Hematopoietic multipotent progenitor cell treated with erythropoietin and hydrocortisone succinate and interleukin-3 and kit ligand, for 17 days (in vitro differentiated cells): ENCODE measurements around the gene KLHL29.

Experiments
- DNase-seq: peaks from one replicate; pipeline ENCODE4 v3.0.0-alpha.2; 2015; ENCODE audit warnings: low spot score

Gene KLHL29

DNA sequence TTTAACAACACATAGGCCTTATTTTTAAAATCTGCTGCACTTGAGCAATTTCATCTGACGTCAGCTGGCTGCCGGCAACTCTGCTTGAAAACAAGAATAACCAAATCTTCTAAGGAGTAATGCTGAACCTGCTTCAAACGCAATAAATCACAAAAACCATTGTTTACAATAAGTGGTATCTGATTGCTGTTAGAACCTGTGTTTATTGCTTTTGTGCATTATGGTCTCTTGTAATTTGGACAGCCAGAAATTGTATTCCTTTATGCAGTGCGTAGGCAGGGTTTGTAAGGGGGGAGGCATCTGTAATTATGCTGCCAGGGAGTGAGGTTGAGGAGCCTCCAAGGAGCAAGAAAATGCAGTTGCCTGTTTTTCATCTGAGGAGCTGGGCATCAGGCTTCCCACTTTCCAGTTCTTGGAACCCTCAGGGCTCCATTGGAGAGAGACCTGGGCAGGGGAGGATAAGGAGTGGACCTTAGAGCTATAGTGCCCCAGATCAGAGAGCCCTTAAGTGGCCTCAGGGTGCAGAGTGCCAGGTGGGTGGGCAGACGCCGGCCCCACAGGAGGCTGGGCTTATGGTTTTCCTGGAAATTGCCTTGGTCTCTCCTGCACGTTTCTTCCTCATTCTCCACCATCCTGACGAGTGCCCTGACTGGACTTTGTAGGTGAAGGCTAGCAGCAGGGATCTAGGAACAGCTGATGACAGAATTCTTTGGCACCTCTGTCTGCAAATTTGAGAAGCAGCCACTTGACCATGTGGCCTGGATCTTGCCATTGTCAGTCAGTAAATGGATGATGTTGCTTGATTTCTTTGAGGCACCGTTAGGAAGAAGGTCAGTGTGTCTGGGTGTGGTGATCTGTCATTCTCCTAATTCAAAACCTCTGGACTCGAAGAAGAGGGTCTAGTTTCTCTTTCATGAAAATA, 129.2 kb downstream of the KLHL29 start:
- no peak for DNase-seq

DNA sequence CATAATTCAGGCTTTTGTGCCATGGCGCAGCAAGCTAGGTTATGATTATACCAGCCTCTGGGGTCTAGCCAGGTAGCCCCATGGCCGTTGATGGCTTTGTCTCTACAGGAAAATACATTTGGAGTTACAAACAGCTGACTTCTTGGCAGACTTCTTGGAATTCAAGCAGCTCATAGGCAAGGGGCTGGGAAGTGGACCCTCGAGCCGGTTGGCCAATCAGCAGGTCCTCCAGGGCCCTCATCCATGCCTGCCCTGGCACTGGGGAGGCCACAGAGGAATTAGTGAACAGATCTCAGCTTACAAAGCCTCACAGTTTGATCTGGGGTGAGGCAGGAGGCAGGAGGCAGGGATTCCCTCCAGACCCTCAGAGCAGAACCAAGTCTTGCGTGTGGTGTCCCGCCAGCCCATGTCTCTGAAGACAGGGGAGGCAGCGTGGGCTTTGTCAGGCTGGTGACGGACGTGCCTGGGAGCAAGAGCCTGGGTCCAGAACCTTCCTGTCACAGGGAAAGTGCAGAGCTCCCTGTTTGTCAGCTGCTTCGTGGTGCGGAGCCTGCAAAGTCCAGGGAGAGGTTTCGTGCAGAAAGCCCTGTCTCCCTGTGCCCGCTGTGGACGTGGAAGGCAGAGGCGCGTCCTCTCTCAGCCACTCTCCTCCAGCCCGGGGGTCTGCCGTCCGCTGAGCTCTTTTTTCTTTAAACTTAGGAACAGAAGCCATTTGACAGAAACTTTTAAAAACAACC, 131.7 kb downstream of the KLHL29 start:
- no peak for DNase-seq

DNA sequence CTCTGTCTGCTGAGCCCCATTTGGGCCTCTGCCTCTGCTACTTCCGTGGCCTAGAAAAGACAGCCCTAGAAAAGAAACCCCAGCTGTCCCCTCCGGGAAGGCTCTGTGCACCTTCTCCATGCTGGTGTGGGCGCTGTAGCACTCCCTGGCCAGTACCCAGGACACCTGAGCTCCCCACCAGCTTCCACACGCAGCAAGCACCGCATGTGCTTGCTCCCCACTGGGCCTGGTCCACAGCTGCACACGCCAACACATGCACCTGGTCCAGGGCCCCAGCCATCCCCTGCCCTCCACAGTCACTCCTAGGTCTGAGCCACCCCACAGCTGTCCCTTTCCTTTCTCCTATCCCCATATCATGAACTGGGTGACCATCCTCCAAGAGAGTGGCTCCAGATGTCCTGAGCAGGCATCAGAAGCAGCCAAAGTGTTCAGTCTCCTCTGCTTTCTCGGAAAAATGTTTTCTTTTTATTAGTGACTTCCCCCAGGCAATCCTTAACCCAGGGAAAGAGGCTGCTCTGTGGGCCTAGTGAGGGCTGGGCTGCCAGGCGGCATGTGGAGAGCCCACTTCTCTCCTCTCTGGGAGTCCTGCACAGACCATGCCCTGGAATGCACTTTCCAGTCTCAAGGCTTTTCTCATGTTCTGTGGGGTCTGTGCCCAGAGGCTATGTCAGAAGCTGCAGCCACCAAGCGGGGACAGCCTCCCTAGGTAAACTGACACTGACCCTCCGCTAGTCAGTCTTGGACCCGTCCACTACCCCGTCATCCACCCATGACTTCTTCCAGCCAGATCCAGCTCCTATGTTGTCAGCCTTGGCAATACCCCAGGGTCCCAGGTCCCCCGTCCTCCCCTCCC, 133.7 kb downstream of the KLHL29 start:
- DNase-seq = no peak

DNA sequence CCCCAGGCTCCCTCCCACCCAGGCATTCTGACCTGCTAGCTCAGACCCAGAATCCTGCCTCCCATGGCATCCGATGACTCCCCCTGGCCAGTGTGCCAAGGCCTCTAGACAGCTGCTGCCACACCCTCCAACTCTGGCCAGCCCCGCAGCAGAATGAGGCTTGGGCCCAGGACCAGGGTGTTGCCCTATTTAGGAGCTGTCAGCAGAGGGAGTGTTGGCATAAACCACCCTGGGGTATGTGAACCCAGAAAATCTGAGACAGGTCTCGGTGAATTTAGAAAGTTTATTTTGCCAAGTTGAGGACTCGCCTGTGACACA, 134.3 kb downstream of the KLHL29 start:
- DNase-seq = no peak

DNA sequence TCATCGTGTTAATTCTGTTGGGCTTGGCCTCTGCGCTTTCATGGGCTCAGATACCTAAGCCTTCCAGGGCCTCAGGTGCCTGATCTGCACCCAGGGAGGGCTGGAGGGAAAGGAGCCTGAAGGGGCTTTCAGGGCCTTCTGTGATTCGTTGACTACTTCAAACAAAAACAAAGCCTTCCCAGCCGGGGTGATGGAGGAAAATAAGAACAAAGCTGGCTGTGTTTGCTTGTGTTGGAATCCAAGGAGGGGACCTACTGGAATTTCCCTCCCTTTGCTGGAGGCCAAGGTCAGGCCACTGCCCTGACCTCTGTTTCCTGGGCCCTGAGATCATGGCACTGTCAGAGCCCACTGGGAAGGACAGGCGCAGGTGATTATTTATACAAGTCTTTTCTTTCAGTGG, 135.3 kb downstream of the KLHL29 start:
- DNase-seq = no peak

DNA sequence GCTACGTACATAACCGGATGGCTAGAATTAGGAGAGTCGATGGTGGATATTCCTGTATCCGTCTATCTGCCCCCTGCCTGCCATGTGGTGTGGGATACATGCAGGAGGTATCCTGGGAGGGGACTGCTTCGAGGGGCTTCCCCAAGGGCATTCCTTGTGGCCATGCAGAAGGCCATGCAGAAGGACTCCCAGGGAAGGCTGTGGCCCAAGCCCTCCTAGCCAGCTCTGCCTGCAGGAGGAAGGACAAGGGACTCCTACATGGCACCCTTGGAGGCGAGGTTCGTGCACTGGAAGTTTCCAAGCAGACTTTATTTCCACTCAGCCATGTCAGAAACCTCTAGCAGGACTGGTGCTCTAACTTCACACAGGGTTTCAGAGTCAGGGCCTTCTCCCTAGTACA, 136.1 kb downstream of the KLHL29 start:
- DNase-seq = no peak

DNA sequence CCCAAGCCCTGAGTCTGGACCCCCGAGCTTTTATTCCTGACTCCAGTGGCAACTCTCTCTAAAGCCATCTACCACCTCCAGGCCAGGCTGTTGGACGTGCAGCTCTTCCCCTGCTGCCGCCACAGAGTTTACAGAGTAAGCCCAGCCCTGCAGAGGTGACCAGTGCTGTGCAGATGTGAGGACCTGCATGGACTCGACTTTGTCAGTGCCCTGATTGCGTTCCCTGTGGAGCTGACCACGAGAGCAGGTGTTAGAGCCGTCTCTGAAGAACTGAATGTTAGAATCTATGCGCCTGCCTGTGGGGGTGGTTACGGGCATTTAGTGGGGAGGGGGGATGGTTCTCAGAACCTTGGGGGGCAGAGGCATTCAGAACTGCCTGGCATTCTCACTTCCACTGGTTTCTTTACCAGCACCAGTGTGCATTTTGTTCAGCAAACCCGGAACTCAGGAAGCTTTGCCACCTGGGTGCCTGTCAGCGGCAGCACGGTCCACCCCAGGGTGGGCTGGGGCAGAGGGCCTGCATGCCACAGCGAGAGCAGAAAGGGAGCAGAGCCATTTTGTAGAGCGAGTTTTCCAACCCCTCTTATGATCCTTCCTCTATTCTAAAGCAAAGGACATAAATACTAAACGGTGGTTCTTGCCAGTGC, 137.9 kb downstream of the KLHL29 start:
- no peak for DNase-seq

DNA sequence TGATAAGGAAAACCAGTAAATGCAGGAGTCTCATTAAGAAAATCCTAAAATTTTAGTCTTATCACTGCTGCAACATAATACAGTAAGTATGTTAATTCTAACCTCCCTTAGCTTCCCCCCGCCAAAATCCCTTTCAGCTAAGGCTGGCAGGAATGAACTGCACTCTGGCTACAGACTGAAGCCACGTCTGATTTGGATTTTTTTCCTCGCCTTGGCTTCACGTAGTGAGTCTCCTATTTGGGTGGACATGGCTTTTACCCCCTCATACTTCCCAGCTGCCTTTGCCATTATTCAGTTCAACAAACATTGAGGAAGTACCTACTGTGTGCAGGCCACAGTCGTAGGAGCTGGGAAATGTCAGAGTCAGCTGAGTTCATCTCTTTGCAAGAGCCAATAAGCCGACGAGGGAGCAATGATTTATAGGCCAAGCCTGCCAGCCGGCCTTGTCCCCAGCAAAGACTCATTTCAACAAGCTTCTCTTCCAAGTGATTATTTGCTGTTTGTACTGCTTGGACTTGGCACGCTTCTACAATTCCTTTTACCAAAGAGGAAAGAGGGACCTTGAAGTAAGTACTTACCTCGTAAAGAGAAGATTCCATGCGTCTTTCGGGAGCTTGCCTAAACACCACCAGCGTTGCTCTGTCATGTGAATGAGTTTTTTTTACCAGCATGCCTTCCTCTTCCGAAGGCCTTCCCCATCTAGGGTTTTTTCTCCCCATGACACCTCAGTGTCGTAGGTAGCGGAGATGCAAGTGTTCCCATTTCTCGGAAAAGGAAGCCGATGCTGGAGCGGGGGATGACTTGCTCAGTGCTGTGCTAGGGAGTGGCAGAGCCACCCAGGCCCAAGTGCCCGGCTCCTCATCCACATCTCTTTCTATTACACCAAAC, 138.6 kb downstream of the KLHL29 start:
- no peak for DNase-seq

DNA sequence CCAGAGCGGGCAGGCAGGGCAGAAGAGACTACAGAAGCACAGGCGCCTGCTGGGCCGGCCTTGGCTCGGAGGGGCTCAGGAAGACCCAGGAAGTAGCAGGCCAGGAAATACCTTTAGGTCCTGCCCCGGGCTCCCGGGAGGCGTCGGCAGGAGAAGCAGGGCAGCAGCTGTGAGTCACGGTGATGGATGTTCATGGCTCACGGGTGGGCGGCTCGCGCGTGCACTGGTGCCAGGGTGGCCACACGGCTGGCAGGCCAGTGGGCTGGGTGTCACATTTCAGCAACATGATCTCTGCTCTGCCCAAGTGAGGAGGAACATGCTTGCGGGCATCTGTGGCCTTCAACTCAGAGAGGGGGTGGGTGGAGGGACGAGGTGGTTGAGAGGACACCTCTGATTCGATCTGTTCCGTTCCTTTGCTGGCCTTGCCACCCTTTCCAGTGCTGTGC, 139.3 kb downstream of the KLHL29 start:
- no peak for DNase-seq

DNA sequence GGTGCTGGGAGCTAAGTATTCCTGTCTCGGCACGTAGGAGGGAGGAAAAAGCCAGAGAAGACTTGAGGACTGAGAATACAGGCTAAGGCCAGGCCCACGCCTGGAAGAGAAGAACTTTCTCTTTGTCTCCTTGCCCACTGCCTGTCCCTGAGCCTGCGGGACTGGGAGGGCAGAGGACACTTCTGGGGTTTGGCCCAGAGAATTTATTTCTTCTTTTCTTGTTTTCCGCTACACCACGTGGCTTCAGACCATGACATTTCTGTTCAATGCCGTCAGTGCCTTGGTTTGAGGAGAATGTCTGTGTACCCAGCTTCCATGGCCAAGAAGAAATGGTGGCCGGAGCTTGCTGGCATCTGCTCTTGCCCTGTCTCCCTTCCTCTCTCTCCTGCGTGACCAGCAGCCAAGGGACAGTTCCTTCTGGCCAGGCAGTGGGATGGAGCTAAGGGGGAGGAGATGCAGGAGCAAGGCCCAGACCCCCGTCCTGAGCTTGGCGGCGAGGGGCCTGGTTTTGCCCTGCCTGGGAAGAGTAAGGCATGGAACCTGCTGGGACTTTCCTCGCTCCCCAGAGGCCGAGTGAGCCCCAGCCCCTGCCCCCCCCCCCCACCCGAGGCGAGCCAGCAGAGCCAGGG, 140.3 kb downstream of the KLHL29 start:
- no peak for DNase-seq

DNA sequence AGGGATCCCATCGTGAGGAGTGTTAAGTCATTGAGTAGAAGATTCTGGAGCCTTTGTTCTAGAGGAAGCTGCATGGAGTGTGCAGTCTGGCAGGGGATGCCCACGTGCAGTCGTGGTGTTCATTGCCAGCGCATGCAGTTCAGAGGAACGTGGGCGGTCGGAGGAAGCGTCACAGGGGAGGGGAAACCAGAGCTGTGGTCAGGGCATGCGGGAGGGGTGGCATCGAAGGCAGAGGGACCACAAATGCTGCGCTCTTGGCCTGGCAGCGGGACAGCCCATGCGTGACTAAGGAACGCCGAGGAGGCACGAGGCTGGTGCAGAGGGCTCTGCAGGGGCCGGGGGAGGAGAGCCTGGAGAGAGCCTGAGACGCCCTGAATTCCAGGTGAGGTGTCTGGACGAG, 141.1 kb downstream of the KLHL29 start:
- no peak for DNase-seq

DNA sequence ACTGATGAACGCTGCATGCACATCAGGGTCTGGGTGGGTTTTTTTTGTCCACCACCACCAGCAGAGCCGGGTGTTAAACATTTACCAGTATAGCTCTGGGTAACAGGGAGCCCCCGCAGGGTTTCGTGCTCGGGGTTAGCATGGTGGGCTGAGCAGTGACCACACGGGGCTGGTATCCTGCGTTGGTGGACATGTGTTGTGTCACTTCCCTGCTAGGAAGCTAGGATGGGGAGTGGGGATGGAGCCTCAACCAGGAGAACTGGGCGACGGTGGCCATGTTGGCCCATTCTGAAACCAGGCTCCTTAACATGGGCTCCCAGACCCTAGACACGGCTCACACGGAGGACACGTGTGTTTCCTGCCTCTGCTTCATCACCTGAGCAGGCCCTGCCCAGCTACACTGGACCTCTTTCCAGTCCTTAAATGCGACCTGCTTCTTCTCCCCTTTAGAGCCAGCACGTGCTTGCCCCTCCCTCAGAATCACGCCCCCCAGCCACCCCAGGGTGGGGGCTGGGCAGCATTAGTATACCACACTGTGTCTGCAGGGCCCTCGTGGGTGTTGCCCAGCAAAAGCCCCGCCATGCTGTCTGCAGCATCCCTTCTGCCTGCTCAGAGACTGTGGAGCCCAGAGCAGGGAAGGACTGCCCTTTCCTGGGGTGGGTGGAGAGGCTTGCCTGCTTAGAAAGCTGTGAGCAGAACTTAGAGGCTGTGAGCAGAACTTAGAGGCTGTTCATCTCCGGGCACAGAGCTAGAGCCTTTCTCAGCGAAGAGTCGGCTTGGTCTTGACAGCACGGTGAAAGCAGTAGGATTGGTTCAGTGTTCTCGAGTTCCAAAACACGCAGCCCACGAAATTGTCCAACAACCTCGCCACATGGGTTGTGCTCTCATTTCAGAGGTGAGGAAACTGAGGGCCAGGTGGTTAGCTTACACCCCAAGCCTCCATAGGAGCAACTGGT, 142.1 kb downstream of the KLHL29 start:
- no peak for DNase-seq

DNA sequence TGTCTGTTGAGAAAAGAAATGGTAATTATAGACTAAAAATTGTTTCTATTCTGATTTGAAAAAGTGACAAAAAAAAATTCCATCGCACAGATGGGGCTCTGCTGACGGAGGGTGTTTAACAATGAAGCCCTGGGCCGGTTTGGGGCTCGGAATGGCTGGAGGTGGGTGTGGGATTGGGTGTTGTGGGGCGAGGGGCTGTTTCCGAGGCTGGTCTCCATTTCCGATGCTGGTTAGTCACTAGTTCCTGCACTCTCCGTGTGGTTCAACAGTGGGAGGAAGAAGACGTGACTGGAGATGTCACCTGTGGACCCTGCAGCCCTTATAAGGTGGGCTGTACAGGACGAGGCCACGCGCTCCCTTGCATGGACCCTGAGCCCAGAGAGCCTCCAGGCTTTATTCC, 143.2 kb downstream of the KLHL29 start:
- no peak for DNase-seq

DNA sequence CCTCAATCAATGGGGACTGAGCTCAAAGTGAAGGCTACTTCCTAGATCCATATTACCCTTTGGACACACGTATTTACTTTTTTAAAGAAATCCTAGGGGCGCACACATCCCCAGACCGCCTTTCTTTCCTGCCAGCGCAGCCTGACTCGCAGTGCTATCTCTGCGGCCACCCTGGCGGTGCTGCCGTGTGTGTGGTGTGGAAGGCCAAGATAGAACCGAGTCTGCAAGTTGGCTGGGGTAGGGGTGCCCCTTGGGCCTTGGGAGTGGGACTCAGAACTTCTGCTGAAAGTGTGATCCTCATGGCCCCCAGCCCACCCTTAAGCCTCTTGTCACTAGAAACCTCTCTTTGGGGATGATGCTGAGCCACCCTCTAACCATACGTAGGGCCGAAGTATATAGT, 143.7 kb downstream of the KLHL29 start:
- DNase-seq = no peak

DNA sequence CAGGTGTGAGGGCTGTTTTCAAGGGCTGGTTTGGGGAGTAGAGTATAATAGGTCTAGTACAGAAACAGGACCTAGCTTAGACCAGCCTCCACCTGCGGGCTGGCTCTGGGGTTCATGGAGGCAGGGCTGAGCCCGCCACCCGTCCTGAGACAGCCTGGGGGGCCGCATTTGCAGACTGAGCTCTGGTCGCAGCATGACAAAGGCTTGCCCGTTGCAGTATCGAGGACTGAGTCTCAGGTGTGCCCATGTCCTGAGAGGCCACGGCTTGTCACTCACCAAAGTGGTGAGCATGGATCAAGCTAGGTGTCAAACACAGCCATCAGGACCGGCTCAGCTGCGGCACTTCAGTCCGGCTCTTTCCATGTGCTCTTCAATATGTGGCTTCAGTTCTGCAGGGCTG, 144.7 kb downstream of the KLHL29 start:
- DNase-seq = no peak

DNA sequence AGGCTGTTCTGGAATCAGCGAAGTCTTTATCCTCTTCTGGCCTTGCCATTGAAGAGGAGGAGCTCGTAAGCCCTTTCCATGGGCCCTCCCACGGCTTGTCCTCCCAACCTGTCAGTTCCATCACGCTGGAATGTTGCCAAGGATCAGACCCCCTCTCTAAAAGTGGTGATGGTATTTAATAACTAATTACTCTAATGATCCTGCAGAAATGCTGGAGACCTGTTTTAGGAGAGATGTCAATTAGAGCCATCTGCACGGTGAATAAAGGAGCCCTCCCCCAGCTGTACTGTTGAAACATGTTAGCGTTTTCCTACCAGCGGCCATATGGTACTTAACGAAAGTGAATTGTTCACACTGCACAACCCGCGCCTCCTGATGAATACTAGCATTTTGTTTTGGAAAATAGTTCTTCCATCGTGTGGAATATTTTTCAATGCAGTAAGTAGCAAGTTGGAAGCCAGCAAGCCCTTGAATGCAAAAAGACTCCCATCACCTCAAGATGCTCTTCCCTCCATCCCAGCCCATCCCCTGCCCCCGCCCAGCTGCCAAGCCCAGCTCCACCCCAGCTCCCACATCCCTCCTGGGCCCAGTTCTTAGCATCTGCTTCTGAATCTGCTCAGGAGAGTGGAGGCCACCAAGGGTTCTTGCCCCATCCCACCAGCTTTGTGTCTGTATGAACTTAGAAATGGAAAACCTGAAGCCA, 145.4 kb downstream of the KLHL29 start:
- DNase-seq = no peak

DNA sequence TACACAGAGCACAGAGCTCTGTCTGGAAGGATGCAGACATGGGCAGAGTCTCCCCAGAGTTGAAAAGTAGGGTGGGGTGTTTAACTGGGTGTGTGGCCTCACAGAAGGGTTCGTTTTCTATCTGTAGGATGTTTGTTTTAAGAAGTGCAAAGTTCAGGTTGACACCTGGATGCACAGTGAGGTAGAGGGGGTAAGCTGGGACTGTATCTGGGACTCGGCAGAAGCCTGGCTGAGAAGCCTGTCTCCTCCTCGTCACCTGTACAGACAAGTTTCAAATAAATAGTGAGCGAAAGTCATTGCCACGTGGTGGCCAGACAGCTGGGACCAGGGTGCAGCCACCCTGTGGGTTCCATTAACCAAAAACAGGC, 145.9 kb downstream of the KLHL29 start:
- no peak for DNase-seq

DNA sequence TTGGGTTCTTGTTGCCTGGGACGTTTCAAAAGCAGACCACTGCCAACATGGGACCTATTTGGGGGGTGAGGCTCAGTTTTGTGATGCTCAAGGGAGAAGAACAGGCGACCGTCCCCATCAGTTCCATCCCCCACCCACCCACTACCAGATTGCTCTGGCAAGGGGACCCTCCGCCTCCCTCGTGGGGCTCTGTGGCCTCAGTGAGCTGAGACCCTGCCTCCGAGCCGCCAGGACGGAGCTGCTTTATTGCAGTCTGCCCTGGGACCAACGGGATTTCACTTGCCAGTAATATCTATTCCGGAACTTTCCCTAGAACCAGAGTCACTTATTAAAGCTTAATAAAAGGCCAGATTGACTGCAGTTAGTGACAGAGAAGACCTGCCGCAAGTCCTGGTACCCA, 146.3 kb downstream of the KLHL29 start:
- no peak for DNase-seq

DNA sequence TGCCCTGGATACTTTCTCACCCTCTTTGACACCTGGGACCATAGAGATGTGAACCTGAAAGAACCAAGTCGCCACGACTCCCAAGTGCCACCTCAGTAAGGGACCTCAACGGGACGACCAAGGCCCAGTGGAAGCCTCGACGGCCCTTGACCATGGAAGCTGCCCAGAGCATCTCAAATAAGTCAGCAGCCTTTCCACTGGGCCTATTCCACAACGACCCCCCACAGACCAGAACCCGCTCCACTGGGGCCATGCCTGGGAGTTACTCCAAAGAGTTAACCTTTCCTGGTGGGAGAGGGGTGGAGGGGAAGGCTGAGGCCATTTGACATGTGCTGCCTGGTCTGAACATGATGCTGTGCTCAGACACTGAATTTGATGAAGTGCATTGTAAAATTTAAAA, 146.9 kb downstream of the KLHL29 start:
- DNase-seq = no peak
